SKM-1 treated with dmso at 0.1 percent for 144 hours (cell line): ENCODE measurements around the gene CFAP77.

Source experiments
- DNase-seq: peaks from one replicate; lab custom pipeline; 2025; ENCODE audit not compliant: unreplicated experiment; lab: John Stamatoyannopoulos, UW

CFAP77 gene

DNA sequence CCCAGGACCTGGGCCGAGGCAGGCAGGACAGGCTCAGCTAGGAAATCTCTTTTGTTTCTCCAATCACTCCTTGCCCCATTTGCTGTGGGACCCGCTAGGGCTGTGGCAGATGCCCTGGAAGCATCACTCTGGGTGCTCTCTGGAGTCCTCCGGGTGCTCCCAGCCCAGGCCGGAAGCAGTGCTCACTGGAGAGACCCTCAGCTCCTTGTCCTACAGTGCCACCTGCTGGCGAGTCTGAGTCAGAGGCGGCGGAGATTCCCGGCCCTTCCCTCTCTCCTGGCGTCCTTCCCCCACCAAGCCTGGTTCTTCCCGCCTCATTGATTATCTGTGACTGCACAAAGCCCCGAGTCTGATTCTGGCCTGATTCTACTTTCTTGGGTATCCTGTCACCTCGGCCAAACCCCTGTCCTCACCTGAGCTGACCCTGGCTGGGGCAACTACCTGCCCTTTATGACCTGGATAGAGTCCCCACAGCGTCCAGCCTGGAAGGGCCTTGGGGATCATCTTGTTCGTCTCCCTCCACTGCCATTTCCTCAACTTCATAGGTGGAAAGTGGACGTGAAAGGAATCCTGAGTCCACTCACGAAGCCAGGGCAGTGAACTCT, 165.1 kb downstream of the CFAP77 start:
- DNase-seq, result no peak

DNA sequence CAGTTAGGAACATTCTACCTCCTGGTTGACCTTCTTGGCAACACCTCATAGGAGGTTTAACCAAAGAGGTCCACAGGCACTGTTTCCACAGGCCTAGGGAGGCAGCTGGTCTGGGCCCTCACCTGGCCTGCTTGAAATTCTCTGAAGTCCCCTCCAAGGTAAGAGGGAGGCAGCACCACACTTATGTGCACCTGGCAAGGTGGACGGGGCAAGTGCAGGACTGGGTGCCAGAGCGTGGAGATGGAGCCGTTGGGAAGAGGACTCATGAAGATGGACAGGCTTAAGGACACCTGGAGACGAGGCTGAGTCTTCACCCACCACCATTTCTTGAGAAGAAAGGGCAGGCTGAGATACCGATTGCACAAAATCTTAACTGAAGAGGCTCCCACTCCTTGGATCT, 165.8 kb downstream of the CFAP77 start:
- DNase-seq, result no peak

GRCh38 chr9:132577119-132577518, 167.1 kb downstream of the CFAP77 start:
- DNase-seq, result no peak

GRCh38 chr9:132578367-132578932, 168.4 kb downstream of the CFAP77 start:
- DNase-seq, result no peak

- DNase-seq, result no peak
These were observed 169.4 kb downstream of the CFAP77 start for GRCh38 chr9:132579427-132579798.

DNA sequence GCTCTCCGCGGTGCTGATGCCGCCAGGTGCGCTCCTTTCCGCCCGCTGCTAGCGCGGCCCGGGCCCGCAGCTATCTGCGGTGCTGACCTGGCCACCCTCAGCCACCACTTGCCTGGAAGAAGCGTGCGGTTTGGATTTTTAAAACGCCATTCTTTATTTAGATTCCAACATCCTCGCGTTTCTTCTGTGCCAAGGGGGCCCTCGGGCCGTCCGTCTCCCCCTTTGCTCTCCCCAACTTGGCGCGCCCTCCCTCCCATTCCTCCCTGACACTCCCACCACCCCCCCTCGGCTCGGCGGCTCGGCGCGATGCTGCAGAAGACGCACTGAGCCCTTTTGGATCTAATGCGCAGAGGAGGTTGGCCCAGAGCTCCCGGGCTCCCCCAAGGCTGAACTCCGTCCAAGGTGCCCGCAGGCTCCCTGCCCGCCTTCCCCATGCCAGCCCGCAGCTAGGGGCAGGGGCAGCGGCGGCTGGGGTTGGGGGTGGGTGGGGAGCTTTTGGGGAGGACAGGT, 172.3 kb downstream of the CFAP77 start, which contains the start of gene BARHL1:
Gene BARHL1 (plus strand): TSS at position 331 of the 510 bp plus-strand sequence. CDS start 192 bp downstream, outside the sequence.
- DNase-seq, result no peak

DNA sequence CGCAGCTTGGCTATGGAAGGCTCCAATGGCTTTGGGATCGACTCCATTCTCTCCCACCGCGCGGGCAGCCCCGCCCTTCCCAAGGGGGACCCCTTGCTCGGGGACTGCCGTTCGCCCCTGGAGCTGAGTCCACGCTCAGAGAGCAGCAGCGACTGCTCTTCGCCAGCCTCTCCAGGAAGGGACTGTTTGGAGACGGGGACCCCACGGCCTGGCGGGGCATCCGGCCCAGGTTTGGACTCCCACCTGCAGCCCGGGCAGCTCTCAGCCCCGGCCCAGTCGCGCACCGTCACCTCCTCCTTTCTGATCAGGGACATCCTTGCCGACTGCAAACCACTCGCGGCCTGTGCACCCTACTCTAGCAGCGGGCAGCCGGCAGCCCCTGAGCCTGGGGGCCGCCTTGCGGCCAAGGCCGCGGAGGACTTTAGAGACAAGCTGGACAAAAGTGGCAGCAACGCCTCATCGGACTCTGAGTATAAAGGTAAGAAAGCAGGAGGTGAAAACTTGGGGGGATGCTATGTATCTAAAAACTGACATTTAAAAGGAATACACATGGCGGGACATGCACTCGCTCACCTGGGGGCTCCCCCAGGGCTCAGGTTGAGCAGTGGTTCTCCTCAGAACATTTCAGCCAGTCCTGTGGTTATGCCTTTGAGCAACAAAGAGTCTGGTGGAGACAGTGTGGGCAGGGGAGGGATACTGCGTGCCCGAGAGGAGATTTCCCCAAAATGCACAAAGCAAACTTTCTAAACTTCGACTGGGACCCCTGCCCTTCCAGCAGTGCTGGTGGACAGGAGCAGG, 173.0 kb downstream of the CFAP77 start:
- DNase-seq, result no peak

DNA sequence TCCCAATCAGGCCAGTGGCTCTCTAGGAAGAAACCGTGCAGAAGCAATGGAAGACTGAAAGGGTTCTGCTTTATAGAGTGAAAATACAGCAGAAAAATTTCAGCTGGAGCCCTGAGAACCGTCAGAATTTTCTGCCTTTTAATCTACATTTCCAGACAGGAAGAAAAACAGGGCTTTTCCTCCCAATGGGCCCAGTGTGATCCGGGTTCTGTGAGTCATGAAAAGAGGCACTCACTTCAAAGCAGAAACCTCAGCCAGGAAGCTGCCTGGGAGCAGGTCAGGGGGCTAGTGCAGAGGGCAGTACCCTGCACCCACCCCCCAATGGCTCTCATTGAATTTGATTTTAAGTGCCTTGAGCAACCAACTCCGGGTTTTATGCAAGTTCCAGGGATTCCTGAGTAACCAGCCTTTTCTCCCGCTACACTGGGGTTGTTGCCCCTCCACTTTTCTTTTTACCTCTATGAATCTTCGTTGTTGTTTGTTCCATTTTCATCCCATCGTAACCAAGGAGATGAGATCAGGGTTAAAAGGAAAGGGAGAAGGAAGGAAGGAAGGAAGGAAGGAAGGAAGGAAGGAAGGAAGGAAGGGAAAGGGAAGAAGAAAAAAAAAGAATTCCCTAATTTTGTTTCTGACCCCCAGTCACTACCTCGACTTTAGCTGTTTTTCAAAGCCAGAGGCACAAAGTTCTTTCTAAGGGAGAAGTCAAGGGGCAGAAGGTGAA, 173.7 kb downstream of the CFAP77 start:
- DNase-seq, result no peak

GRCh38 chr9:132584601-132585560, 174.9 kb downstream of the CFAP77 start:
- no peak for DNase-seq

DNA sequence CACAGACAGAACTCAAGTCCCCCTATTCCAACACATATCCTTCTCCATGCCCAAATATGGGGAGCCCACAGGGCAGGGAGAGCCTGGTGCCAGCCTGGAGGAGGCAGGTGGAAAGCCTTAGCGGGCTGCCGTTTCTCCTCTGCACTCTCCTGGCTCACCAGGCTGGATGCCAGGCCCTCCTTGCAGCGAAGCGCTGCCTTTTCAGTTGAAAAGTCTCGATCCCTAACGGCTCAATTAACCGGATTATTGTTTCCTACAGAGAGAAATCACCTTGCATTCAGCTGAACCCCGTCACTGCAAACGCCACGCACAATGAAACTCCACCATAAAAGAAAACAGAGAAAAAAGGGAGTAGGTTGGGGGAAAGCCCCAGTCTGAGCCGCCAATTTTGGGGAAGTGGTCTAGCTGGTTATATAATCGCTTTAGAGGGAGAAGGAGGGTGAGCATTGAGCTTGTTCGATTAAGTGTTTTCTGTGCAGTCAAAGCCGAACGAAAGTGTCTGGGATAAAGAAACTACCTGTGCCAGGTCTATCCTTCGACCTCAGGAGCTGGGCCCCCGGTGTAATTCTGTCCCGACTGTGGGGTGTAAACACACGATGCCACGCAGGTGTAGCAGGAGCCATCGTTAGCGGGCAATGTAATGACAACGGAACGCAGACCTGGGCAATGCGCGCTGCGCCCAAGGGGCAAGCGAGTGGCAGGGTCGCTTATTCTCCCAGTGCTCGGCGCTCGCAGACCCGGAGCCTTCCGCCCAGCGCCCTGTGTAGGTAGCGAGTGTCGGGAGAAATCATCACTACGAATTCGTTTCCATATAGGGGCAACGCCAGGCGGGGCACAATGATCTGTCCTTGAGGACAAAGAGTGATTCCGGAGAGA, 176.2 kb downstream of the CFAP77 start:
- no peak for DNase-seq

DNA sequence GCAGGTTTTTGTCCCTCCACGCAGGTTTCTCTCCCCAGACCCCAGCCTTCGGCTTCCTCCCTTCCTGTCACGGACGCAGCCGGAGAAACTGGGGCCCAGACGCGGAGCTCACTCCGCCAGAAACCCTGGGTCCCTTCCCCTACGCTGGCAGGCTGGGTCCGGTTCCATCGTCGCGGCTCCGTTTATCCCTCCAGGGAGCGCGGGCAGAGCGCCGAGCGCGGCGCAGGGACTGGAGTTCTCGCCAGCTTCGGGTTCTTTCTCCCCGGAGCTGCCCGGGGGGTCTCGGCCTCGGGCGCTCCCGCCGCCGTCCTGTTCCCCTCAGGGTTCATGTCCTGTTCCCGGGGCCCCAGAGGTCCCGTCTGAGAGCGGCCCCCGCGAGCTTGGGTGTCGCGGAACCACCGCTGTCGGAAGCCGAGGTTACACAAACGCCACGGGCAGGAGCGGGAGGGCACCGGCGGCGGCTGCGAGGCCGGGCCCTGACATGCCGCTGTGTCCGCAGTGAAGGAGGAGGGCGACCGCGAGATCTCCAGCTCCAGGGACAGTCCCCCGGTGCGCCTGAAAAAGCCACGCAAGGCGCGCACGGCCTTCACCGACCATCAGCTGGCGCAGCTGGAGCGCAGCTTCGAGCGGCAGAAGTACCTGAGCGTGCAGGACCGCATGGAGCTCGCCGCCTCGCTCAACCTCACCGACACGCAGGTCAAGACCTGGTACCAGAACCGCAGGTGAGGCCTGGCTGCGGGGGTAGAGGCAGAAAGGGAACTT, 177.0 kb downstream of the CFAP77 start:
- no peak for DNase-seq

DNA sequence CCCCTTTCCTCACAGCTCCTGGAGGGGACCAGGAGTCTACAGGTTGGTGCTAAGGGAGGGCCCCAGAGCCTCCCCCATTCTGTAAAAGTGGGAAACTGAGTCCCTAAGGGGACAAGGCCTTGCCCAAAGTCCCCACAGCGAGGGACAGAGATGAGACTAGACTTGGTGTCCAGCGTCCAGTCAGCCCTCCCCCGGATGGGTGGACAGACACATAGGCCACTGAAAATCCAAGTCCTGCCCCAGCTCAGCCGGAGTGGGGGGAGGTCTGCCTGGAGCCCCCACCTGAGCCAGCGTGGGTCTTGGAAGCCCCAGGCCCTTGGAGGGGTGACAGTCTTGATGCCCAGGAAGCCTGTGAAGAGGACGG, 177.6 kb downstream of the CFAP77 start:
- DNase-seq, result no peak

DNA sequence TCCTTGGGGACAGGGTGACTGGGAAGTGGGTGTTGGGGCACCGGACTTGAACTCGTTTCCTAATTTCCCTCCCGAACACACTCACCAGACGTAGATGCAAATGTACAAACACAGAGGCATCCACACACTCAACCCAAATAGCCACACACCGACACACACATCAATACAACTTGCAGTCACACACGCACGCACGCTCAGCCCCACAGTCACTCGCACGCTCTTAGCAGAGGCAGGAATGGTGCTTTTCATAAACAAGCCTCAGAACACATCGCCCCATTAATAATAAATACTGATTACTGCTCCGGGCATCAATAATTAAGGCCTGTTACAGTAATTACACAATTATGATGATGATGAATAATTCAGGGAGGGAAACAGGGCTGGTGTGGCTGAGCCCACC, 178.1 kb downstream of the CFAP77 start:
- DNase-seq, result no peak

DNA sequence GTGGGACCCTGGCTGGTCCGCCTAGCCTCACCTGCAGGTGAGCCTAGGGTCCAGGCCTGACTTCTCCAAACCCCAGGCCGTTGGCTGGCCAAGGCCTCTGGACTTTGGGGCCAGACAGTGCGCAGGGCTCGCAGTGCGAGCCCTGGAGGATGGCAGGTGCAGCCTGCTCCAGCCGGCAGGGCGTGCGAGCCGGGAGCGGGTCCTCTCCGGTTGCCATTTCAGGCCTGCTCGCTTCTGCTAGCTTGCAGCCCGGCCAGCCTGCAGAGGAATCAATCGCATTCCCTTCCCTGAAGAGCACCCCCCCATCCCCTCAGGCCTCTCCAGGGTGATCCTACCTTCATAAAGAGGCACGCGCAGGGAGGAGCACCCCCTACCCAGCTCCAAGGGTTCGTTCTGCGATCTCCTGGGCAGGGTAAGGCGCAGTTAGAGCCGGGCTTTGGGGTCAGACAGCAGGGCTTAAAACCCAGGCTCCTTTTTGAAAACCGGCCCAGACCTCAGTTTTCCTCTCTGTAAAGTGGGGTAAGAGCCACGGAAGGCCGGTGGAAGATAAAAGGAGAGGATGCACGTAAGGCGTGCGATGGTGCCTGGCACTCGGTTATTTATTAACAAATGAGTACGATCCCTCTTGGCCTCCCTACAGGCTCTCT, 178.6 kb downstream of the CFAP77 start:
- DNase-seq, result no peak

DNA sequence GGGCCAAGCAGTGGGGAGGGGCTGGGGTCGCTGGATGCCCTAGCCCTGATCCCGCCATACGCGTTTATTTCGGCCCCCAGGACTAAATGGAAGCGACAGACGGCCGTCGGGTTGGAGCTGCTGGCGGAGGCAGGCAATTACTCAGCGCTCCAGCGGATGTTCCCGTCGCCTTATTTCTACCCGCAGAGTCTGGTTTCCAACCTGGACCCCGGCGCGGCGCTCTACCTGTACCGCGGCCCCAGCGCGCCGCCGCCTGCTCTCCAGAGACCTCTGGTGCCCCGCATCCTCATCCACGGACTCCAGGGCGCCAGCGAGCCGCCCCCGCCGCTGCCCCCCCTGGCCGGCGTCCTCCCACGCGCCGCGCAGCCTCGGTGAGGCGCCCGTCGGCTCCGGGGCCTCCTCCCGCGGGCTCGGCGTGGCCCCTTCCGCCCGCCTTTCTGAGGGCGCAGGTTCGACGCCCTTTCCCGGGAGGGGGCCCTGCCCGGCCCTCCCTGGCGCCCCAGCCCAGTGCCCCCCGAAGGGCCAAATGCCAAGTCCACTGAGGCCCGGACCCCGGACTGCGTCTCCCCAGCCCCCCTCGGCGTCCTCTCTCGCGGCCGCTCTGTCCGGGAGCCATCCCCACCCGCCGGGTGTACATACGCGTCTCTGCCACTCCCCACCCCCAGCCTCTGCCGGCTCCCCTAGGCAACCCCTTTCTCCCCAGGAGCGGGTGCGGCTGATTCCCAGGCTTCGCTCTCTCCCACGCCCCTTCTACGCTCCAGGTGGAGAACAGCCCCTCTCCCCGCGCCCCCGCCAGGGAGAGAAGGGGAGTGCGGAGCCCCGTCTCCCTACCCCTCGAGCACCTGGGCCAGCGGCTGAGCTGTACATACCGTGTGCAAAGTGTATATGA, 179.4 kb downstream of the CFAP77 start:
- DNase-seq, result no peak

- no peak for DNase-seq
These were observed 180.0 kb downstream of the CFAP77 start for GRCh38 chr9:132590037-132590317.
